Measurements from ENCODE around the gene SLAMF1.

- no peak for TF ChIP-seq ZNF274 (IDR thresholded peaks at IDR 0.05; ENCODE audit: low read depth, low read length)
- TF ChIP-seq YY1 (IDR thresholded peaks at IDR 0.05; ENCODE audit: insufficient read depth, insufficient read length), result no peak
Measured at GRCh38 chr1:160674415-160674814, 27.6 kb upstream of the SLAMF1 start.

Measured in NT2/D1 (cell line).